ENCODE measurements around the gene NCAPG2. TPM values are rescaled to one million over a fixed set of nuclear protein-coding genes. Genes with fewer than 3 reads are reported as not detected.

The NCAPG2 gene
- polyA plus RNA-seq, 1 of the 3 experiments (the other 2 are of a cell fraction), result 25.0 TPM

DNA sequence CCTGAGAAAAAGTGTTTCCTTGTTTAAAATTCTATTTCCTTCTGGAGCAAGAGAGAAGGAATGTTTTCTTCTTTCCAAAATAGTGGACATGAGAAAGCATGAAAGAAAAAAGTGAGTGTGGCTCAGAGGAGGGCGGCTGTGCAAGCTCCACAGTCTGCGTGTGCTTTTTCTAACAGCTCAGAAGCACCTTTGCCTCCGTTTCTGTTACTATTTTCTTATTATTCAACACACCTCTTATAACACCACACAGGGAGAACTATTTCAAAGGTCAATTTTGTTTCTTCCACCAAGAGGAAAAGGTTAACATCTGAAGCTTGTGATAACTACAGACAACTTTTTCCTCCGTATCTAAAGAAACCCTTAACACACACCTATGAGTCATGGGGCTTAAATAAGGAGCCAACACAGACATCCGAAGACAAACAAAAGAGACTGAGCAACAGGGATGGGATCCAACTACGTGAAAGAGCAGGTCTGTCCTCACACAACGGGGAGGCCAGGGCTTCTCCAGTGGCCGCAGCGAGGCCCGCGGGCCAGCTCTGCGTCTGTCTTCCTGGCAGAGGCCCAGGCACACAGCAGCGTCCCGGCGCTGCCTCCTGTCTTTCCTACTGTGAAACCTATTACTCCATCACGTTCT lies 36.2 kb upstream of the NCAPG2 start:
- Histone ChIP-seq H3K9ac (no peak overlapping the region), H3K4me3 (ENCODE audit: low read depth in 2 of 2, low read length in 1 of 2) (no peak overlapping the region), H3K9me2 (no peaks in the 10 kb centered on the region), H3K27me3 (ENCODE audit: insufficient read depth) (no peaks in the 10 kb centered on the region), H3K9me3 (no peaks in the 10 kb centered on the region), H3K4me2 (no peak overlapping the region; the same call in 1 of the 2 replicates), H3K36me3 (replicated peaks in 1 of 2; ENCODE audit: control insufficient read depth in 1 of 2, insufficient read depth in 2 of 2, low read length in 1 of 2) (peaks cover 68 to 83% of the 10 kb centered on the region in 2 experiments), H3F3A (replicated peaks; ENCODE audit: insufficient read depth) (peaks cover 7% of the 10 kb centered on the region), H3K79me2 (ENCODE audit: insufficient read depth) (no peaks in the 10 kb centered on the region), H3K4me1 (ENCODE audit: control insufficient read depth in 1 of 2, insufficient read depth in 2 of 2, low read depth in 1 of 2, low read length in 1 of 2) (no peaks in the 10 kb centered on the region; a peak in 1 of 4 replicates), H3K27ac (ENCODE audit: low read depth in 2 of 2, low read length in 1 of 2) (peak overlapping the region in 1 of 2 experiments; percentile 44; a peak in 2 of 4 replicates), H2AFZ (ENCODE audit: low read depth) (no peak overlapping the region), H4K20me1 (ENCODE audit: insufficient read depth) (no peaks in the 10 kb centered on the region)
- CTCF ChIA-PET, result interaction anchor here (0.7 to 2.4 kb wide), 7 partner anchors 7 to 249 kb away, joined by 3 to 7 read pairs (median 3); no protein-coding TSS in a partner anchor
- no peak for DNase-seq
- POLR2A ChIA-PET, result no interaction called here
- 79% methylated on average over 16 of the region's 16 CpGs for WGBS (ENCODE audit: low lambda C conversion rate)
- no peak for TF ChIP-seq RFX5 (IDR thresholded peaks at IDR 0.05; ENCODE audit: low read length)
- TF ChIP-seq GATA2 (CRISPR knock-in tag; IDR thresholded peaks at IDR 0.05), result no peak
- no peak for TF ChIP-seq TCF12 (IDR thresholded peaks at IDR 0.05)
- no peak for TF ChIP-seq RXRA (IDR thresholded peaks at IDR 0.05; ENCODE audit: borderline replicate concordance, low read depth)
- TF ChIP-seq RAD21 (IDR thresholded peaks at IDR 0.05; ENCODE audit: low read length), result no peak
- no peak for TF ChIP-seq JUND (IDR thresholded peaks at IDR 0.05)
- TF ChIP-seq, protein P1, sequence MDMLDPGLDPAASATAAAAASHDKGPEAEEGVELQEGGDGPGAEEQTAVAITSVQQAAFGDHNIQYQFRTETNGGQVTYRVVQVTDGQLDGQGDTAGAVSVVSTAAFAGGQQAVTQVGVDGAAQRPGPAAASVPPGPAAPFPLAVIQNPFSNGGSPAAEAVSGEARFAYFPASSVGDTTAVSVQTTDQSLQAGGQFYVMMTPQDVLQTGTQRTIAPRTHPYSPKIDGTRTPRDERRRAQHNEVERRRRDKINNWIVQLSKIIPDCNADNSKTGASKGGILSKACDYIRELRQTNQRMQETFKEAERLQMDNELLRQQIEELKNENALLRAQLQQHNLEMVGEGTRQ (IDR thresholded peaks at IDR 0.05; ENCODE audit: borderline replicate concordance, low read depth, low read length), result no peak
- TF ChIP-seq, protein P2, sequence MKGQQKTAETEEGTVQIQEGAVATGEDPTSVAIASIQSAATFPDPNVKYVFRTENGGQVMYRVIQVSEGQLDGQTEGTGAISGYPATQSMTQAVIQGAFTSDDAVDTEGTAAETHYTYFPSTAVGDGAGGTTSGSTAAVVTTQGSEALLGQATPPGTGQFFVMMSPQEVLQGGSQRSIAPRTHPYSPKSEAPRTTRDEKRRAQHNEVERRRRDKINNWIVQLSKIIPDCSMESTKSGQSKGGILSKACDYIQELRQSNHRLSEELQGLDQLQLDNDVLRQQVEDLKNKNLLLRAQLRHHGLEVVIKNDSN (IDR thresholded peaks at IDR 0.05; ENCODE audit: borderline replicate concordance, low read depth), result no peak
- no peak for TF ChIP-seq RCOR1 (IDR thresholded peaks at IDR 0.05; ENCODE audit: low read length)
- TF ChIP-seq NFIC (IDR thresholded peaks at IDR 0.05; ENCODE audit: borderline replicate concordance), result no peak
- TF ChIP-seq TAF1 (IDR thresholded peaks at IDR 0.05; ENCODE audit: borderline replicate concordance, low read depth, low read length), result no peak
- no peak for TF ChIP-seq SIN3A (IDR thresholded peaks at IDR 0.05; ENCODE audit: borderline replicate concordance, low read depth, low read length)

DNA sequence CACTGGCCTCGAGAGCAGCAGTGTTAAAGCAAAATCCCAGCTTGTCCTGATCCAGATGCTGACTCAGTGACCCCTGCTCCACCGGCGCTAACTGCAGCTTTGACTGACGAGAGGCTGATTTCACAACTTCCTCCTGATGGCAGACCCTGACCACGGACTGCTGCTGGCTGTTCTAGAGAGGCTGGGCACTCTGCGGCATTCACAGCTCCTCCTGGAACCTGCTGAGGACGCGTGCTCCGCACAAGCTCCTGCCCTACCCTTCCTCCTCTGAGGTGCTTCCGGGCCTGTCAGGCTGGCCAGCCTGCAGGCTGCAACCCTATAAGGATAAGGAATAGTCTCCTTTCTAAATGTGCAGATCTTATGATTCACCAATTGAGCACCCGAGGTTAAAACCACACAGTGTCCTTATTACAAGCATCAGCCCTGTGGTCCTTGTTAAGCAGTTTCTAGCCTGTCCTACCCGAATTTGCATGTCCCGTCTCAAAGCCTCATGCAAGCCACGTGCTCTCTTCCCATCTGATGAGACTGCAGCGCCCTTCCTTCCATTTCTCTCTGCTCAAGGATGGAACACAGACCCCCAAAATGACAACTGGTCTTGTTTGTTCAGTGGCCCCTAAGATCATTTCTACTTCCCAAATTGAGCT lies 35.5 kb upstream of the NCAPG2 start:
- H3K4me2 ChIP-seq, result no peak overlapping the region
- WGBS (ENCODE audit: low lambda C conversion rate), result 82% methylated on average over 15 of the region's 15 CpGs
- no peak overlapping the region for H3K4me3 ChIP-seq (ENCODE audit: low read depth in 2 of 2, low read length in 1 of 2)

More for the DNA sequence above, 35.5 kb upstream of the NCAPG2 start:
- no peak for DNase-seq
- CTCF ChIA-PET, result interaction anchor here (0.7 to 1.1 kb wide), 5 partner anchors 9 to 248 kb away, joined by 3 read pairs; no protein-coding TSS in a partner anchor
- H3K27ac ChIP-seq (ENCODE audit: low read depth in 2 of 2, low read length in 1 of 2), result peak overlapping the region in 1 of 2 experiments; percentile 44; a peak in 2 of 4 replicates
- no peaks in the 10 kb centered on the region for H3K27me3 ChIP-seq (ENCODE audit: insufficient read depth)
- H3K9me3 ChIP-seq, result no peaks in the 10 kb centered on the region
- H3K4me1 ChIP-seq (ENCODE audit: control insufficient read depth in 1 of 2, insufficient read depth in 2 of 2, low read depth in 1 of 2, low read length in 1 of 2), result no peaks in the 10 kb centered on the region; a peak in 1 of 4 replicates
- no peaks in the 10 kb centered on the region for H3K9me2 ChIP-seq
- no peak overlapping the region for H3K9ac ChIP-seq
- no peaks in the 10 kb centered on the region for H4K20me1 ChIP-seq (ENCODE audit: insufficient read depth)
- no peak overlapping the region for H2AFZ ChIP-seq (ENCODE audit: low read depth)
- H3K36me3 ChIP-seq (replicated peaks in 1 of 2; ENCODE audit: control insufficient read depth in 1 of 2, insufficient read depth in 2 of 2, low read length in 1 of 2), result peaks cover 69 to 82% of the 10 kb centered on the region in 2 experiments
- H3K79me2 ChIP-seq (ENCODE audit: insufficient read depth), result no peaks in the 10 kb centered on the region
- H3F3A ChIP-seq (replicated peaks; ENCODE audit: insufficient read depth), result peaks cover 7% of the 10 kb centered on the region
- no peak for TF ChIP-seq RCOR1 (IDR thresholded peaks at IDR 0.05; ENCODE audit: low read length)
- no peak for TF ChIP-seq MXI1 (IDR thresholded peaks at IDR 0.05; ENCODE audit: low read depth, low read length)
- TF ChIP-seq SMC3 (IDR thresholded peaks at IDR 0.05; ENCODE audit: low read depth, low read length), result no peak
- no peak for TF ChIP-seq NFIC (IDR thresholded peaks at IDR 0.05; ENCODE audit: borderline replicate concordance)
- TF ChIP-seq FOXJ3 (CRISPR knock-in tag; IDR thresholded peaks at IDR 0.05), result no peak
- no peak for TF ChIP-seq GABPA (IDR thresholded peaks at IDR 0.05; ENCODE audit: low read depth)
- TF ChIP-seq, protein P3, sequence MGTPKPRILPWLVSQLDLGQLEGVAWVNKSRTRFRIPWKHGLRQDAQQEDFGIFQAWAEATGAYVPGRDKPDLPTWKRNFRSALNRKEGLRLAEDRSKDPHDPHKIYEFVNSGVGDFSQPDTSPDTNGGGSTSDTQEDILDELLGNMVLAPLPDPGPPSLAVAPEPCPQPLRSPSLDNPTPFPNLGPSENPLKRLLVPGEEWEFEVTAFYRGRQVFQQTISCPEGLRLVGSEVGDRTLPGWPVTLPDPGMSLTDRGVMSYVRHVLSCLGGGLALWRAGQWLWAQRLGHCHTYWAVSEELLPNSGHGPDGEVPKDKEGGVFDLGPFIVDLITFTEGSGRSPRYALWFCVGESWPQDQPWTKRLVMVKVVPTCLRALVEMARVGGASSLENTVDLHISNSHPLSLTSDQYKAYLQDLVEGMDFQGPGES (IDR thresholded peaks at IDR 0.05; ENCODE audit: low read depth, low read length), result no peak
- no peak for TF ChIP-seq YY1 (IDR thresholded peaks at IDR 0.05; ENCODE audit: low read depth)
- TF ChIP-seq RFX5 (IDR thresholded peaks at IDR 0.05; ENCODE audit: low read length), result no peak
- no peak for TF ChIP-seq POLR2AphosphoS5 (IDR thresholded peaks at IDR 0.05; ENCODE audit: low read depth, low read length)
- POLR2A ChIA-PET, result no interaction called here

All from SK-N-SH (cell line).